Panc1 (cell line): ENCODE results near the gene WNT11. TPM values are rescaled to one million over a fixed set of nuclear protein-coding genes. Genes with fewer than 3 reads are reported as not detected.

ENCODE experiments used
- ATAC-seq: fragments of 200-7000 bp; cut with Tn5 transposase; 2 replicates; pipeline ENCODE4 v1.9.1; 2020; ENCODE audit warnings: mild to moderate bottlenecking, moderate library complexity
- BruUV-seq: library from RNA; stranded (reverse); fragments of 400-500 nt; replicated peaks from 2 replicates; lab custom pipeline; 2021; lab: Mats Ljungman, UMichigan
- CTCF ChIA-PET: fragments of 300-600 bp; sonication (Branson Sonifier 250); formaldehyde crosslinking; loops from one replicate; lab custom pipeline; 2022; ENCODE audit warnings: antibody characterized with exemption; lab: Charles Lee
- POLR2A ChIA-PET: fragments of 300-600 bp; sonication (Branson Sonifier 250); formaldehyde crosslinking; loops from one replicate; lab custom pipeline; 2022; ENCODE audit warnings: antibody characterized with exemption; lab: Charles Lee
- DNase-seq: peaks from one replicate; pipeline ENCODE4 v3.0.0-alpha.2; 2010; ENCODE audit warnings: low read depth, low spot score
- H3K27ac ChIP-seq: 2 replicates; pipeline ENCODE4 v1.5.1; 2011; ENCODE audit warnings: mild to moderate bottlenecking, low read length, inconsistent platforms
- H3K27me3 ChIP-seq: fragments of 200-500 bp; sonication (Bioruptor generic); 2 replicates; pipeline ENCODE4 v1.6.0; 2014; ENCODE audit warnings: low read length, inconsistent platforms; ENCODE audit not compliant: control insufficient read depth, insufficient read depth
- H3K36me3 ChIP-seq: fragments of 200-500 bp; sonication (Bioruptor generic); 2 replicates; pipeline ENCODE4 v1.5.1; 2014; ENCODE audit warnings: inconsistent platforms, mild to moderate bottlenecking, low read length, moderate library complexity; ENCODE audit not compliant: control insufficient read depth, insufficient read depth
- H3K4me1 ChIP-seq: 2 replicates; pipeline ENCODE4 v1.5.1; 2011; ENCODE audit warnings: inconsistent platforms, mild to moderate bottlenecking, low read length, moderate library complexity; ENCODE audit not compliant: control insufficient read depth, insufficient read depth
- H3K4me3 ChIP-seq, 2 experiments: 2 replicates each; pipeline ENCODE4 v1.5.1; 2011 to 2012; ENCODE audit warnings: low read depth in 2 of 2, low read length in 2 of 2, mild to moderate bottlenecking in 2 of 2, inconsistent platforms in 1 of 2, moderate library complexity in 1 of 2
- H3K9me3 ChIP-seq: fragments of 200-500 bp; sonication (Bioruptor generic); 2 replicates; pipeline ENCODE4 v1.5.1; 2014; ENCODE audit warnings: low read depth, mild to moderate bottlenecking, inconsistent platforms, low read length, moderate library complexity; ENCODE audit not compliant: control insufficient read depth, insufficient read depth
- POLR2AphosphoS5 ChIP-seq: IDR thresholded peaks from 2 replicates; pipeline ENCODE4 v1.6.1; 2012; ENCODE audit warnings: mild to moderate bottlenecking, low read depth, low read length, moderate library complexity
- REST ChIP-seq, 2 experiments: IDR thresholded peaks; 2 replicates each; pipeline ENCODE4 v1.6.1; 2011 to 2012; ENCODE audit warnings: low read depth in 2 of 2, control low read depth in 1 of 2, low read length in 1 of 2, mild to moderate bottlenecking in 1 of 2, moderate library complexity in 1 of 2; ENCODE audit not compliant: insufficient read depth in 1 of 2
- SIN3A ChIP-seq: IDR thresholded peaks from 2 replicates; pipeline ENCODE4 v1.6.1; 2012; ENCODE audit warnings: low read depth, mild to moderate bottlenecking, low read length, moderate library complexity, borderline replicate concordance; ENCODE audit not compliant: insufficient read depth
- TCF7L2 ChIP-seq: IDR thresholded peaks from 2 replicates; pipeline ENCODE4 v1.6.1; 2011; ENCODE audit warnings: mild to moderate bottlenecking, low read depth, low read length, inconsistent platforms
- in situ Hi-C: cut with HindIII; loops from 2 replicates; pipeline ENCODE4 v1.10.0; 2016; ENCODE audit warnings: low sequenced_read_pairs, low pct_unique_long_range_greater_than_20kb
- intact Hi-C: fragments of 100-400 bp; cut with micrococcal nuclease; formaldehyde crosslinking; loops from one replicate; pipeline ENCODE4 v1.10.0; 2022; ENCODE audit not compliant: unreplicated experiment
- total RNA-seq: library from RNA; stranded (reverse); gene quantifications from one replicate; pipeline ENCODE4 v1.2.1, GENCODE V29; 2021; ENCODE audit not compliant: unreplicated experiment
- TF ChIP-seq, protein P1 (sequence below): fragments of 450-650 bp; IDR thresholded peaks from 2 replicates; pipeline ENCODE4 v1.5.1; 2017; ENCODE audit warnings: mild to moderate bottlenecking

WNT11 gene
- total RNA-seq, 1 experiment from 2014 or later, result 1.1 TPM

GRCh38 chr11:76238551-76238950 lies 32.2 kb upstream of the WNT11 start:
- in situ Hi-C loops, result no loop called here
- no peak for TF ChIP-seq REST (IDR thresholded peaks at IDR 0.05; ENCODE audit: insufficient read depth in 1 of 2, low read depth in 2 of 2, low read length in 1 of 2)
- TF ChIP-seq TCF7L2, result no peak
- no peak for TF ChIP-seq POLR2AphosphoS5
- TF ChIP-seq SIN3A, result no peak
- TF ChIP-seq, protein P1, sequence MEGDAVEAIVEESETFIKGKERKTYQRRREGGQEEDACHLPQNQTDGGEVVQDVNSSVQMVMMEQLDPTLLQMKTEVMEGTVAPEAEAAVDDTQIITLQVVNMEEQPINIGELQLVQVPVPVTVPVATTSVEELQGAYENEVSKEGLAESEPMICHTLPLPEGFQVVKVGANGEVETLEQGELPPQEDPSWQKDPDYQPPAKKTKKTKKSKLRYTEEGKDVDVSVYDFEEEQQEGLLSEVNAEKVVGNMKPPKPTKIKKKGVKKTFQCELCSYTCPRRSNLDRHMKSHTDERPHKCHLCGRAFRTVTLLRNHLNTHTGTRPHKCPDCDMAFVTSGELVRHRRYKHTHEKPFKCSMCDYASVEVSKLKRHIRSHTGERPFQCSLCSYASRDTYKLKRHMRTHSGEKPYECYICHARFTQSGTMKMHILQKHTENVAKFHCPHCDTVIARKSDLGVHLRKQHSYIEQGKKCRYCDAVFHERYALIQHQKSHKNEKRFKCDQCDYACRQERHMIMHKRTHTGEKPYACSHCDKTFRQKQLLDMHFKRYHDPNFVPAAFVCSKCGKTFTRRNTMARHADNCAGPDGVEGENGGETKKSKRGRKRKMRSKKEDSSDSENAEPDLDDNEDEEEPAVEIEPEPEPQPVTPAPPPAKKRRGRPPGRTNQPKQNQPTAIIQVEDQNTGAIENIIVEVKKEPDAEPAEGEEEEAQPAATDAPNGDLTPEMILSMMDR, result no peak
- peaks cover 10% of the 10 kb centered on the region; the same call in 1 of the 2 replicates for H3K4me1 ChIP-seq
- DNase-seq (no peak), ATAC-seq (no peak)
- H3K9me3 ChIP-seq, result no peaks in the 10 kb centered on the region
- intact Hi-C loops, result no loop called here
- POLR2A ChIA-PET, result no interaction called here
- CTCF ChIA-PET, result no interaction called here
- no peaks in the 10 kb centered on the region for H3K27me3 ChIP-seq
- no peak overlapping the region for H3K27ac ChIP-seq
- BruUV-seq, result no TSS peak
- H3K4me3 ChIP-seq, result no peak overlapping the region
- H3K36me3 ChIP-seq, result no peaks in the 10 kb centered on the region

GRCh38 chr11:76237914-76238313 lies 31.6 kb upstream of the WNT11 start:
- Histone ChIP-seq H3K27me3 (no peaks in the 10 kb centered on the region), H3K4me1 (peaks cover 10% of the 10 kb centered on the region; the same call in 1 of the 2 replicates), H3K27ac (no peak overlapping the region), H3K36me3 (no peaks in the 10 kb centered on the region), H3K4me3 (no peak overlapping the region), H3K9me3 (no peaks in the 10 kb centered on the region)
- ATAC-seq (no peak), DNase-seq (no peak)
- in situ Hi-C loops, result no loop called here
- POLR2A ChIA-PET, result interaction anchor here (1.2 kb wide), 1 partner anchor 32 kb away, joined by 3 read pairs; no protein-coding TSS in a partner anchor
- no TSS peak for BruUV-seq
- intact Hi-C loops, result no loop called here
- CTCF ChIA-PET, result no interaction called here
- no peak for TF ChIP-seq TCF7L2
- no peak for TF ChIP-seq POLR2AphosphoS5

GRCh38 chr11:76237000-76237649 lies 30.8 kb upstream of the WNT11 start:
- no peak for ATAC-seq
- Histone ChIP-seq H3K4me1 (peaks cover 10% of the 10 kb centered on the region; the same call in 1 of the 2 replicates), H3K27me3 (no peaks in the 10 kb centered on the region), H3K36me3 (no peaks in the 10 kb centered on the region), H3K27ac (no peak overlapping the region), H3K9me3 (no peaks in the 10 kb centered on the region), H3K4me3 (peak overlapping the region in 1 of 2 experiments; percentile 86; a peak in 2 of 4 replicates)
- ChIA-PET POLR2A (interaction anchor here (0.6 to 1.2 kb wide), 2 partner anchors 33 to 640 kb away, joined by 3 to 7 read pairs; no protein-coding TSS in a partner anchor), CTCF (no interaction called here)
- TF ChIP-seq REST (IDR thresholded peaks at IDR 0.05; ENCODE audit: insufficient read depth in 1 of 2, low read depth in 2 of 2, low read length in 1 of 2), result no peak
- TF ChIP-seq TCF7L2, result no peak
- TF ChIP-seq, protein P1, result no peak
- no peak for TF ChIP-seq POLR2AphosphoS5
- no peak for TF ChIP-seq SIN3A
- intact Hi-C loops (no loop called here), in situ Hi-C loops (no loop called here)
- no TSS peak for BruUV-seq
- no peak for DNase-seq
